Astrocyte of the cerebellum (primary cell): ENCODE results near the gene ADCY1.

Experiments
- DNase-seq: peaks from one replicate; pipeline ENCODE4 v3.0.0-alpha.2; 2011; ENCODE audit warnings: low read depth
- H3K4me3 ChIP-seq: 2 replicates; pipeline ENCODE4 v1.5.1; 2011; ENCODE audit warnings: mild to moderate bottlenecking, low read depth, low read length, moderate library complexity
- CTCF ChIP-seq: IDR thresholded peaks from 2 replicates; pipeline ENCODE4 v1.5.1; 2012; ENCODE audit warnings: low read length, low read depth, moderate library complexity, mild to moderate bottlenecking; ENCODE audit errors: missing control alignments
- in situ Hi-C: cut with HindIII; loops from 2 replicates; pipeline ENCODE4 v1.10.0; 2017; ENCODE audit warnings: low sequenced_read_pairs

ADCY1 gene

GRCh38 chr7:45680776-45681175 is 106.6 kb downstream of the ADCY1 start:
- TF ChIP-seq CTCF: no peak
- H3K4me3 ChIP-seq: no peak overlapping the region
- DNase-seq: no peak
- in situ Hi-C loops: no loop called here

GRCh38 chr7:45681596-45682357 is 107.6 kb downstream of the ADCY1 start:
- DNase-seq: no peak
- TF ChIP-seq CTCF: no peak
- in situ Hi-C loops: no loop called here
- H3K4me3 ChIP-seq: no peak overlapping the region

- in situ Hi-C loops: no loop called here
- no peak for DNase-seq
- H3K4me3 ChIP-seq: no peak overlapping the region
- no peak for TF ChIP-seq CTCF
Measured at GRCh38 chr7:45682358-45682735, 108.2 kb downstream of the ADCY1 start.

- DNase-seq: no peak
- in situ Hi-C loops: no loop called here
- H3K4me3 ChIP-seq: no peak overlapping the region
- no peak for TF ChIP-seq CTCF
Measured at GRCh38 chr7:45682836-45683555, 108.8 kb downstream of the ADCY1 start.

- TF ChIP-seq CTCF: no peak
- DNase-seq: no peak
- no peak overlapping the region for H3K4me3 ChIP-seq
- in situ Hi-C loops: no loop called here
Measured at GRCh38 chr7:45683556-45684148, 109.5 kb downstream of the ADCY1 start.

GRCh38 chr7:45684910-45685618 is 110.9 kb downstream of the ADCY1 start:
- TF ChIP-seq CTCF: no peak
- H3K4me3 ChIP-seq: no peak overlapping the region
- in situ Hi-C loops: no loop called here
- DNase-seq: no peak
